Activated CD8-positive, alpha-beta T cell treated with anti-CD3 and anti-CD28 coated beads for 36 hours (primary cell): ENCODE measurements around the gene CEP131. TPM values are rescaled to one million over a fixed set of nuclear protein-coding genes. Genes with fewer than 3 reads are reported as not detected.

ENCODE experiments used
- ATAC-seq: fragments of 200-7000 bp; cut with Tn5 transposase; one replicate; pipeline ENCODE4 v1.10.0; 2021; ENCODE audit warnings: mild to moderate bottlenecking, moderate library complexity
- CTCF ChIA-PET: fragments of 350-600 bp; sonication (Branson Sonifier 250); formaldehyde crosslinking; loops from one replicate; lab custom pipeline; 2021; ENCODE audit warnings: antibody characterized with exemption; lab: Charles Lee
- POLR2A ChIA-PET: fragments of 350-600 bp; sonication (Branson Sonifier 250); formaldehyde crosslinking; loops from one replicate; lab custom pipeline; 2021; ENCODE audit warnings: antibody characterized with exemption; lab: Charles Lee
- DNase-seq: peaks from one replicate; pipeline ENCODE4 v3.0.0-alpha.2; 2020
- H3K27ac Mint-ChIP-seq: one replicate; pipeline ENCODE4 v1.8.0; 2021; ENCODE audit warnings: mild to moderate bottlenecking, mixed read lengths
- H3K27me3 Mint-ChIP-seq: one replicate; pipeline ENCODE4 v1.8.0; 2021; ENCODE audit warnings: mixed read lengths
- H3K36me3 Mint-ChIP-seq: one replicate; pipeline ENCODE4 v1.8.0; 2021; ENCODE audit warnings: low read depth, mixed read lengths
- H3K4me1 Mint-ChIP-seq: one replicate; pipeline ENCODE4 v1.8.0; 2021; ENCODE audit warnings: low read depth, mixed read lengths
- H3K4me3 Mint-ChIP-seq: one replicate; pipeline ENCODE4 v1.8.0; 2021; ENCODE audit warnings: mild to moderate bottlenecking, moderate library complexity, mixed read lengths
- H3K9me3 Mint-ChIP-seq: one replicate; pipeline ENCODE4 v1.8.0; 2021; ENCODE audit warnings: mixed read lengths
- intact Hi-C: fragments of 100-400 bp; cut with micrococcal nuclease; formaldehyde crosslinking; loops from one replicate; pipeline ENCODE4 v1.10.0; 2022
- total RNA-seq, 2 experiments: library from RNA; stranded (reverse); gene quantifications; one replicate each; pipeline ENCODE4 v1.2.3, GENCODE V29; 2021
- TF ChIP-seq, protein P1 (sequence below): fragments of 200-600 bp; IDR thresholded peaks from one replicate; pipeline ENCODE4 v1.8.0; 2022; ENCODE audit warnings: antibody characterized with exemption, mild to moderate bottlenecking

Gene CEP131
- total RNA-seq, 2 experiments from 2014 or later, result 7.9 to 10.9 TPM

DNA sequence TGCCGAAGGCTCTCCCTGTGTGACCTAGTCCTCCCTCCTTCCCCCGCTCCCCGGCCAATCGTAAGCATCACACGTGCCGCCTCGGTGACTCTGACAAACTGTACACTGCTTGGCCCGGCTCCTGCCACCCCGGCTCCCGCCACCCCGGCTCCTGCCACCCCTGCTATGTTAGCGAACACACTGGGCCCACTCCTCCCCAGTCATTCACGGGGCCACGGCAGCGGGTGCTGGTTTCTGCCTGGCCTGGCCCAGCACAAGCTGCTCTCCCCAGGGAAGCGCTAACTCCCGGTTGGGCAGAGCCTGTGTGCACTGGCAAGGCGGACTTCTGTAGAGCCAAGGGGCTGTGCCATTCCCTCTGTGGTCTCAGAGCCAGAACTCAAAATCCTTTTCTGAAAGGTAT lies 38.3 kb upstream of the CEP131 start:
- POLR2A ChIA-PET, result interaction anchor here (0.9 to 1.2 kb wide), 2 partner anchors 10 to 273 kb away, joined by 3 to 4 read pairs; no protein-coding TSS in a partner anchor
- no peaks in the 10 kb centered on the region for H3K27me3 Mint-ChIP-seq
- H3K9me3 Mint-ChIP-seq, result no peaks in the 10 kb centered on the region
- DNase-seq, result no peak
- CTCF ChIA-PET, result no interaction called here
- TF ChIP-seq, protein P1, sequence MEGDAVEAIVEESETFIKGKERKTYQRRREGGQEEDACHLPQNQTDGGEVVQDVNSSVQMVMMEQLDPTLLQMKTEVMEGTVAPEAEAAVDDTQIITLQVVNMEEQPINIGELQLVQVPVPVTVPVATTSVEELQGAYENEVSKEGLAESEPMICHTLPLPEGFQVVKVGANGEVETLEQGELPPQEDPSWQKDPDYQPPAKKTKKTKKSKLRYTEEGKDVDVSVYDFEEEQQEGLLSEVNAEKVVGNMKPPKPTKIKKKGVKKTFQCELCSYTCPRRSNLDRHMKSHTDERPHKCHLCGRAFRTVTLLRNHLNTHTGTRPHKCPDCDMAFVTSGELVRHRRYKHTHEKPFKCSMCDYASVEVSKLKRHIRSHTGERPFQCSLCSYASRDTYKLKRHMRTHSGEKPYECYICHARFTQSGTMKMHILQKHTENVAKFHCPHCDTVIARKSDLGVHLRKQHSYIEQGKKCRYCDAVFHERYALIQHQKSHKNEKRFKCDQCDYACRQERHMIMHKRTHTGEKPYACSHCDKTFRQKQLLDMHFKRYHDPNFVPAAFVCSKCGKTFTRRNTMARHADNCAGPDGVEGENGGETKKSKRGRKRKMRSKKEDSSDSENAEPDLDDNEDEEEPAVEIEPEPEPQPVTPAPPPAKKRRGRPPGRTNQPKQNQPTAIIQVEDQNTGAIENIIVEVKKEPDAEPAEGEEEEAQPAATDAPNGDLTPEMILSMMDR, result no peak
- ATAC-seq, result no peak
- H3K4me3 Mint-ChIP-seq, result no peak overlapping the region
- intact Hi-C loops, result no loop called here
- H3K4me1 Mint-ChIP-seq, result no peaks in the 10 kb centered on the region
- H3K36me3 Mint-ChIP-seq, result peaks cover 2% of the 10 kb centered on the region
- H3K27ac Mint-ChIP-seq, result no peak overlapping the region

DNA sequence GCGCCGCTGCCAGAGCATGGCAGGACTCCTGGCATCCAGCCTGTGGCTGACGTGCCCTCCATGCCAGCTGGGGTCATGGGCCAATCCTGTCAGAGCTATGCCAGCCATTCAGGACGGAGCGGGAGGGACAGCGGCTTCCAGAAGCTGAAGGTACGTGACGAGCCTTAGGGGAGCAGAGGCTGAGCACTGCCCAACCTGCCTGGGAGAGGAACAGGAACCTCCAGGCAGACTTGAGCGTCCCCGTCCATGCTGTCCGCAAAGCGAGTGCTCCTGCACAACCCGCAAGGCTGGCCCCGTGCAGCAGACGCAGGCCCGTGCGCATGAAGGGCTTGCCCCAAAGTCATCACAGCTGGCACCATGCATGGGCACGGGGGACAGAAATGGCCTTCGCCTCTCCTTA lies 37.9 kb upstream of the CEP131 start:
- Mint-ChIP-seq H3K27me3 (no peaks in the 10 kb centered on the region), H3K27ac (no peak overlapping the region), H3K36me3 (peaks cover 2% of the 10 kb centered on the region), H3K9me3 (no peaks in the 10 kb centered on the region), H3K4me3 (no peak overlapping the region), H3K4me1 (no peaks in the 10 kb centered on the region)
- ChIA-PET CTCF (no interaction called here), POLR2A (interaction anchor here (0.9 to 1.2 kb wide), 2 partner anchors 11 to 273 kb away, joined by 3 to 4 read pairs; no protein-coding TSS in a partner anchor)
- ATAC-seq, result no peak
- DNase-seq, result no peak
- TF ChIP-seq, protein P1, result no peak
- intact Hi-C loops, result no loop called here

DNA sequence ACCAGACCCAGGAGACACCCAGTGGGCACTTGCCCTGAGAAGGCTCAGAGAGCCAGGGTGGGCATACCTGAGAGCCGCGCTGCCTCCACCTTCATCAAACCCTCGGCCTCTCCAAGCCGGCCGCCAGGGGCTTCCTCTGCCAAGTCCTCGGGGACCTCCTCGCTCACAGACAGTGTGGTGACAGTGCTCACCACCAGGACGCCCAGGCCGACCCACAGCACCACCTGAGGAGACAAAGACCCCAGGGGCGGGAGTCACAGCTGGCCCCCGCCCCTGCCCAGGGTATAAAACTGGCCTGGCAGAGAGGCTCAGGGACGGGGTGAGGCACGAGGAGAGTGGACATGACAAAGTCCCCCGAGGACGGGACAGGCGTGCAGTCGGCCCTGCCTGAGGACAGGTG lies 37.4 kb upstream of the CEP131 start:
- Mint-ChIP-seq H3K36me3 (no peaks in the 10 kb centered on the region), H3K4me1 (no peaks in the 10 kb centered on the region), H3K9me3 (no peaks in the 10 kb centered on the region), H3K27ac (no peak overlapping the region), H3K27me3 (no peaks in the 10 kb centered on the region), H3K4me3 (no peak overlapping the region)
- ATAC-seq (no peak), DNase-seq (no peak)
- TF ChIP-seq, protein P1, result no peak
- ChIA-PET CTCF (no interaction called here), POLR2A (interaction anchor here (1.2 kb wide), 1 partner anchor 274 kb away, joined by 3 read pairs; no protein-coding TSS in a partner anchor)
- intact Hi-C loops, result no loop called here

DNA sequence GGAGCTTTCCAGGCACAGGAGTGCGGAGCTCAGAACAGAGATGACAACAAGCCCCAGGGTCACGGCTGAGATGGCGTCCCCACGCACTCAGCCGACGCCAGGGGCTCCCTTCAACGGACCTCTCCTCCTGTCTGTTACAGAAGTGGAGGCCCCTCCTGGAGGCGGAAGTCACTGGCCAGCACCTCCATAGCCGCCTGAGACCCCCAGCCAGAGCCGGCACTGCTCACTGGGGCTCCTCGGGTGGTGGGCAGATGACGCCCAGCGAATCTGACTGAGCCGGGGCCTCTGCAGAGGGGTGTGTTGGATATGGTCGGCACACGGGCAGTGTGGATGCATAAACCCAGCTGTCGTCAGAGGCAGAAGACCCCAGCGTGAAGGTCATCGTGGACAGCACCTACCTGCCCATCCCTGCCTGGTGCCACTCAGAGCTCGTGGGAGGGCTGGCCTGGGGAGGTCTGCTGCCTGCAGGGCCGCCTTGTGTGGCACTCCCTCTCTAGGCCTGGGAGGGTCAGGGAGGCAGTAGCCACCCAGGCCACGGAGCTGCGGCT lies 36.4 kb upstream of the CEP131 start:
- CTCF ChIA-PET, result no interaction called here
- ATAC-seq, result no peak
- Mint-ChIP-seq H3K36me3 (no peaks in the 10 kb centered on the region), H3K4me1 (no peaks in the 10 kb centered on the region), H3K27me3 (no peaks in the 10 kb centered on the region), H3K27ac (no peak overlapping the region), H3K4me3 (no peak overlapping the region), H3K9me3 (no peaks in the 10 kb centered on the region)
- POLR2A ChIA-PET, result interaction anchor here (1.0 kb wide), 1 partner anchor 227 kb away, joined by 3 read pairs; no protein-coding TSS in a partner anchor
- DNase-seq, result no peak
- TF ChIP-seq, protein P1, result no peak
- intact Hi-C loops, result no loop called here

DNA sequence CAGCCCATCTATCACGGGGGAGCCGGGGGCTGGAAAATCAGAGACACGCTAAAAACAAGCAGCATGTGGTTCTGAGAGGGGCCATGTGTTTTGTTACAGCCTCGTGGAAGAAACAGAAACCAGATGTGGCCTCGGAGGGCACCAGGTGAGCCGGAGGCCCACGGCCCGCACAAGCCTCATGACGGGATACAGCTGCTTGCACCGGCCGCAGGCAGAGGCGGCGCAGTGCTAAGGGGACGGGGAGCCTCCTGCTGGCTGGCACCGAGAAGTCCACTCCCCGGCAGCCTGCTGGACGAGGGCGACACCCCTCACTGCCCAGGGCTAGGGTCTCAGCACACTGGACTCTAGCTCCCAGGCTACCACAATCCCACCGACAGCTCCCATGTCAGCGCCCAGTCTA lies 35.5 kb upstream of the CEP131 start:
- no peak overlapping the region for H3K27ac Mint-ChIP-seq
- intact Hi-C loops, result no loop called here
- no peaks in the 10 kb centered on the region for H3K9me3 Mint-ChIP-seq

More for the DNA sequence above, 35.5 kb upstream of the CEP131 start:
- H3K27me3 Mint-ChIP-seq, result no peaks in the 10 kb centered on the region
- TF ChIP-seq, protein P1, result no peak
- ATAC-seq (no peak), DNase-seq (no peak)
- H3K4me3 Mint-ChIP-seq, result no peak overlapping the region
- CTCF ChIA-PET, result no interaction called here
- peaks cover 4% of the 10 kb centered on the region for H3K4me1 Mint-ChIP-seq
- POLR2A ChIA-PET, result interaction anchor here (1.0 kb wide), 1 partner anchor 228 kb away, joined by 3 read pairs; no protein-coding TSS in a partner anchor
- peaks cover 4% of the 10 kb centered on the region for H3K36me3 Mint-ChIP-seq
